GM19397 (cell line): ENCODE results near the gene CALM1.
"Not testable (repeated sequence)": the region's sequence is repeated elsewhere in the genome, so short reads cannot be mapped to it uniquely, and the experiment has no call there.

ENCODE experiments used
- ATAC-seq: cut with Tn5 transposase; IDR thresholded peaks from one replicate; pipeline ENCODE4 v1.9.1; 2021; ENCODE audit warnings: mild to moderate bottlenecking, moderate library complexity; ENCODE audit not compliant: unreplicated experiment

Gene CALM1

GRCh38 chr14:90383126-90383730 lies 13.6 kb upstream of the CALM1 start:
- peak; percentile 93 for ATAC-seq

- peak; percentile 18 for ATAC-seq
Observed at GRCh38 chr14:90383731-90384542, 12.9 kb upstream of the CALM1 start.

- ATAC-seq = no peak
Observed at GRCh38 chr14:90384543-90384911, 12.3 kb upstream of the CALM1 start.

- ATAC-seq = no peak
Observed at GRCh38 chr14:90386321-90386720, 10.5 kb upstream of the CALM1 start.

GRCh38 chr14:90387206-90387760 lies 9.5 kb upstream of the CALM1 start:
- ATAC-seq = no peak

GRCh38 chr14:90388437-90388836 lies 8.4 kb upstream of the CALM1 start:
- ATAC-seq = no peak

- no peak for ATAC-seq
Observed at GRCh38 chr14:90388982-90389381, 7.8 kb upstream of the CALM1 start.

GRCh38 chr14:90393966-90394365 lies 2.9 kb upstream of the CALM1 start:
- no peak for ATAC-seq

GRCh38 chr14:90394782-90395181 lies 2.0 kb upstream of the CALM1 start:
- ATAC-seq = not testable (repeated sequence)

GRCh38 chr14:90397425-90398314 lies 841 bp downstream of the CALM1 start:
- peak; percentile 26 for ATAC-seq

GRCh38 chr14:90398315-90398839 lies 1.5 kb downstream of the CALM1 start:
- peak; percentile 9 for ATAC-seq

- no peak for ATAC-seq
Observed at GRCh38 chr14:90398841-90399540, 2.2 kb downstream of the CALM1 start.

GRCh38 chr14:90399541-90400444 lies 3.0 kb downstream of the CALM1 start:
- peak; percentile 34 for ATAC-seq

GRCh38 chr14:90400904-90401561 lies 4.2 kb downstream of the CALM1 start:
- no peak for ATAC-seq

- no peak for ATAC-seq
Observed at GRCh38 chr14:90402016-90402415, 5.2 kb downstream of the CALM1 start.

GRCh38 chr14:90403065-90403464 lies 6.2 kb downstream of the CALM1 start:
- no peak for ATAC-seq

GRCh38 chr14:90405101-90405500 lies 8.3 kb downstream of the CALM1 start:
- no peak for ATAC-seq

GRCh38 chr14:90405755-90406154 lies 8.9 kb downstream of the CALM1 start:
- ATAC-seq = no peak

- ATAC-seq = no peak
Observed at GRCh38 chr14:90406384-90406798, 9.6 kb downstream of the CALM1 start.
